DMS153 treated with DMSO at 0.1 percent for 48 hours (cell line): ENCODE data around the gene MYBPC3.

Experiments used
- DNase-seq: peaks from one replicate; lab custom pipeline; 2025; ENCODE audit not compliant: unreplicated experiment; lab: John Stamatoyannopoulos, UW

The MYBPC3 gene

DNA sequence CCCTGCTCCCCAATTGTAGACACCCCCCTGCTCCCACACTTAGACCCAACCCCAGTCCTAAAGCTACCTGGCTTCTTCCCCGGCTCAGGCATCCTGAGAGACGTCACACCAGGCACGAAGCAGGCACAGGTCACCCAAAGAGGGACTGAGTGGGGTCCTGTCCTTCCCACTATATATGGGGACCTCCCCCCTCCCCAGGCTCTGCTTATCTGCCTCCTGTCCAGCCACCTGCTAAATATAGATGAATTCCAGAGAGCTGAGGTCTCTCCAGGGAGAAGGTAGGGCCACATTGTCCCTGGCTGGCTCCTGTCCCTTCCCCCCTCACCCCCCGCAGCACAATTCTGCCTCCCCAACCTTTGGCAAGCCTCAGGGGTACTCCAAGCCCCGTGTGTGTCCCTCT lies at the start of gene MYBPC3:
Gene MYBPC3 (minus strand): TSS at position 147 of the 400 bp plus-strand sequence. CDS start 55 bp downstream, at position 92.
- DNase-seq: no peak

DNA sequence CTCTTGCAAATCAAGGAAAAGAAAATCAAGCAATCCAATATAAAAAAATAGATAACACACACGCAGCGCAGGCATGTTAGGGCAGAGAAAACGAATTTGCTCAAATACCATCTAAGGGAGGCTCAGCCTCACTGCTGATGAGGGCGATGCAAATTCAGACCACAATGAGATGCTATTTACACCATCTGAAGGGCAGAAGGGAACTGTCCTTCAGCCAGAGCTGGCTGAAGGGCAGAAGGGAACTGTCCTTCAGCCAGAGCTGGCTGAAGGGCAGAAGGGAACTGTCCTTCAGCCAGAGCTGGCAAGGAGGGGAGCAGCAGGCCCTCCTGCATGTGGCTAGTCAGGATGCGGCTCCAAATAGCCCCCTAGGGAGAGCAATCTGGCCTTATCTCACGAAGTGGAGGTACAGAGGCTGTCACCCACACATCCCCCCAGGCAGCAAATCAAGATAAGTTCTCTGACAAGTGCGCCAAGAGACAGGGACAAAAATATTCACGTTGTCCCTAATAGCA lies 48.3 kb upstream of the MYBPC3 start:
- no peak for DNase-seq

DNA sequence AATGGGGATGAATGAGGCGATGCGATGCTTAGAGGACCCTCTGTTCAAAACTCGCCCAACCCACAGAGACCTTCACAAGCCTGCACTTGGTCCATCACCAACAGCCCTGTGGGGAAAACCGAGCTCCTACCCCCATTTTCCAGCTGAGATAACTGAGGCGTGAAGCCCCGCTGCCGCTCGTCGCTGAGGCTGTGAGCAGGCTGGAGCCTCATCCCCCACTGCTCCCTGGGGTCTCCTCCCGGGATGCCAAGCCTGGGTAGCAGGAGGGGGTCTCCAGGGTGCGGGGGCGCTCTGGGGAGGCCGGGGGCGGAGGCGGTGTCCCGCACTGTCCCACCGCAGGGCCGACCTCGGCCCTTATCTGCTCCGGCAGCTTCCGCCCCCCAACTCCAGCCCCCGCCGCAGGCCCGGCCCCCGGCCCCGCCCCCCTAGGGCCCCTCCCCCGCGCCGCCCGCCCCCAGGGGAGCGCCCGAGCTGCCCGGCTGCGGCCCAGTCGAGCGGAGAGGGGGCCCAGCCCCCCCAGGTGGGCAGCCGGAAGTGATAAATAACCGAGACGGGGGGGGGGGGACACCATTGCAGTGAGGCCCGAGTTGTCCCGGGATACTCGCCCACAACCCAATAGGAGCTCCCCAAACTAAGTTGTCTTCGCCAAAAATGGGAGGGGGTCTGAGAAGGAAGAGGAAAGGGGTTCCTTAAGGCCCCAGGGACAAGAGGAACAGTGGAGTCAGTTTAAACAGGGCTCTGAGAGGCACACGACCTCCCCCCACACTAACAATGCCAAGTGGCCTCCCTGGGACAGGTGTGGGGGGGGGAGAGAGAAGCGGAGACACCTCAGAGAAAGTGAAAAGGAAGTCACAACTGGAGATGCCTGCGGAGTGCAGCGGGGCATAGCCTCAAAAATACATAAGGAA lies 47.6 kb upstream of the MYBPC3 start:
- no peak for DNase-seq

DNA sequence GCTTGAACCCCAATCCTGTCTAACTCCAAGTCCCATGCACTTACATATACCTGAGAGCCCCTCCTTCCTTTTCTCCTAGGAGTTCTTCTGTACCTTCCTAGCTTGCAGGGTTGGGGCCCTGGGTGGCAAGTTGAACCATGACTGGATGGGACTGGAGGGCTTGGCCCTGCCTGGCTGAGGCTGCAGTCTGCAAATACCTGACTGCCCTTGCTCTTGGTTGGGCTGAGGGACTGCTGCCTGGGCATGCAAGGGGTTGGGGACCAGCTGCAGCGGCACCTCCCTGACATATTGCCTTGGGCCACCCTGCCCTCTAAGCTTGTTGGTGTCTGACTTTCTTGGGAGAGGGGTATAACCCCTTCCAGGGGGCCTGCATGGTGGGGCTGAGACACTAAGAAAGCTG lies 46.0 kb upstream of the MYBPC3 start:
- DNase-seq: no peak

DNA sequence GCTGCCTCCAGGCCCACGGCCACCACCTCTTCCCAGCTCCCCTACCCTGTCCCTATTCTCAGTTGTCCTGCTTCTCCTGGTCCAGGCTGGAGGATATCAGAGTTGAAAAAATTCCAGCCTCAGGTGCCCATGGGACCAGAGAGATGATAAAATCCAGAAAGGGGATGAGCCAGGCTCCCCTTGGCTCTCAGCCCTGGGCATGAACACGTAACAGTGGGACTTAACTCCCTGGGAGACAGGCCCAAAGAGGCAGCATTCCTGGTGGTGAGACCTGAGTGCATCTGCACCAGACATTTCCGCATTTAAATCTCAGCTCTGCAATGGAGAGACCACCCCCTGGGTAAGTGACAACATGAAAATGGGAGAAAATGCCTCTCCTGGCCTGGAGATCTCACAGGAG lies 45.5 kb upstream of the MYBPC3 start:
- no peak for DNase-seq

DNA sequence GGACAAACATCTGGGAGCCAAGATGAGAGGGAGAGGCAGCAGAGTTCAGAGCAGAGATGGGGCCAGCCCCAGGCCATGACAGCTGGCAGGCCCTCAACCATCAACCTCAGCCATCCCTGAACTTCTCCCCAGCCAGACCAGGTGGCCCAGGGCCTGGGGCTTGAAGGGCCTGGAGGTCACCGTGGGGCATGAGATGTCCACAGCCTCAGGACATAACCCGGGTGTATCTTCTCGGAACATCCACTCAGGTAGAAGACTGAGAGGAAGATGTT lies 43.5 kb upstream of the MYBPC3 start:
- DNase-seq: no peak

DNA sequence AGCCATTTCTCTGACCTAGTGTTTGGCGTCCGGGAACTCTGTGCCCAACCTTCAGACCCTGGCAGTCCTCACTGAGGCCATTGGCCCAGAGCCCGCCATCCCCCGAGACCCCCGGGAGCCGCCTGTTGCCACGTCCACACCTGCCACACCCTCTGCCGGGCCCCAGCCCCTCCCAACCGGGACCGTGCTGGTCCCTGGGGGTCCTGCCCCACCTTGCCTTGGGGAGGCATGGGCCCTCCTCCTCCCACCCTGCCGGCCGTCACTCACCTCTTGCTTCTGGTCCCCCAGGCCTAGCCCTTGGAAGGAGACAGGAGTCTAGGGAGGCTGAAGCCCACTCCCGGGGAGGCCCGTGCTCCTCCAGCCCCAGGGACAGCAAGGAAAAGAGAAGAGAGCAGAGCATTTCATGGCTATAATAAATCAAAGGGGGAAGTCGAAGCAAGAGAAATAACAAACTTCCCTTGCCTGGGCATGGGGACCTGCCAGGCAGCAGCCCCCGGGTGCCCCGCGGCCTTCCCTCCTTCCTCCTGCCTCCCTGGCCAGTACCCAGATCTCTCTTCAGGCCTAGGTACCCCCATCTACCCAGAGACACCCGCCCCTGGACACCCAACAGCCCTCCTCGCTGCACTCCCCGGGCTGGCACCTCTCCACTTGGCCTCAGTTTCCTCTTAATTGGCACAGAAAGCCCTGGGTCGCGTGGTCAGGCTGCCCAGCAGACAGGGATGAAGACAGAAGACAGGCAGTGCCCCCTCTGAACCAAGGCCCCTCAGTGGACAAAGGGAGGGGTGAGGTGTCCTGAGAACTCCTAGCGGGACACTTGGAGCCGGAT lies 42.9 kb upstream of the MYBPC3 start:
- no peak for DNase-seq

DNA sequence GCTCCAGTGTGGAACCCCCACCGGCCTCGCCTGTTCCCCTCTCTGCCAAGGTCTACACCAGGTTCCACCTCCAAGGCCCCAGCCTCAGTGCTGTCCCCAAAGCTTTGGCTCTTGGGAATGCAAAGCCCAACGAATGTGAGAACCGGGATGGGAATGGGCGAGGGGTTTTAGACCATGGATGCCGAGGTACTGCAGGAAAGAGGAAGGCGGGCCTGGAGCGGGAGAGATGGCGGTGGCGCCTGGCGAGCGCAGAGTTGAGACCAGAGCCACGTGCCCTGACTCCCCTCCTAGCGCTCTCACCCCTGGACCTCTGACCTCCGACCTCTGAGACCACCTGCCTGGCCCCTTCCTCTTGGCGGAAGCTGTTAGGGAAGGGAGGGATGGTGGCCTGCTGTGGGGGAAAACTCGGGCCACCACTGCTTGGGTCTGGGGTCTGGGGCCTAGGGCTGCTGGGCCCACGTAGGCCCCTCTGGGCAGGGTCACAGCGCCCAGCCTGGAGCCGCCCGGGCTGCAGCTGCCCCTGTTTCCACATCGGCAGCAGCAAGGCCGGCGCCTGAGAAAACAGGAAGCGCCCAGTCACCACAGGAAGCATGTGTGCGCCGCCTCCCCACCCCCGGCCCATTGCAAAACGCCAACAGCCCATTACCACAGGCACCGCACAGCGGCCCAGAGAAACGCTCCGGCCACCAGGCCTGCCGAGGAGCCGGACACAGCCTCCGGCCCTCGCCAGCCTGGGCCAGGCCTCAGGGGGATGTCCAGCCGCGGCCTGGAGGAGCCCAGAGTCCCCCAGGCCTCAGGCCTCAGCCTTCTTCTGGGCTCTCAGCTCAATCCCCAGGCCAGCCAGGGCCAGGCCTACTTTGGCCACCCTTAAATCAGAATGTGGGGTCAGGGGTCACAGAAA lies 42.1 kb upstream of the MYBPC3 start:
- DNase-seq: no peak

DNA sequence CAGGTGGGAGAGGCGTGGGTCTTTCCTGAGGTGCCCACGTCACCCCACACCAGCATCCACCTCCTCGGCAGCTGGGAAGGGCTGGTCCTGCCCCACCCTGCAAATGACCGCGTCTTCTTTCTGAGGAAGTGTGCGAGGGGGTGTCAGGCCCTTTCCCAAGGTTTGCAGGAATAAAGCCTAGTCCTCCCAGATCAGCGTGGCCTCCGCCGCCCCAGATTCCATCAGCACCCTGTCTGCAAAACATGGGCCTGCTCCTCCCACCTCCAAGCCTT lies 41.5 kb upstream of the MYBPC3 start:
- DNase-seq: no peak

DNA sequence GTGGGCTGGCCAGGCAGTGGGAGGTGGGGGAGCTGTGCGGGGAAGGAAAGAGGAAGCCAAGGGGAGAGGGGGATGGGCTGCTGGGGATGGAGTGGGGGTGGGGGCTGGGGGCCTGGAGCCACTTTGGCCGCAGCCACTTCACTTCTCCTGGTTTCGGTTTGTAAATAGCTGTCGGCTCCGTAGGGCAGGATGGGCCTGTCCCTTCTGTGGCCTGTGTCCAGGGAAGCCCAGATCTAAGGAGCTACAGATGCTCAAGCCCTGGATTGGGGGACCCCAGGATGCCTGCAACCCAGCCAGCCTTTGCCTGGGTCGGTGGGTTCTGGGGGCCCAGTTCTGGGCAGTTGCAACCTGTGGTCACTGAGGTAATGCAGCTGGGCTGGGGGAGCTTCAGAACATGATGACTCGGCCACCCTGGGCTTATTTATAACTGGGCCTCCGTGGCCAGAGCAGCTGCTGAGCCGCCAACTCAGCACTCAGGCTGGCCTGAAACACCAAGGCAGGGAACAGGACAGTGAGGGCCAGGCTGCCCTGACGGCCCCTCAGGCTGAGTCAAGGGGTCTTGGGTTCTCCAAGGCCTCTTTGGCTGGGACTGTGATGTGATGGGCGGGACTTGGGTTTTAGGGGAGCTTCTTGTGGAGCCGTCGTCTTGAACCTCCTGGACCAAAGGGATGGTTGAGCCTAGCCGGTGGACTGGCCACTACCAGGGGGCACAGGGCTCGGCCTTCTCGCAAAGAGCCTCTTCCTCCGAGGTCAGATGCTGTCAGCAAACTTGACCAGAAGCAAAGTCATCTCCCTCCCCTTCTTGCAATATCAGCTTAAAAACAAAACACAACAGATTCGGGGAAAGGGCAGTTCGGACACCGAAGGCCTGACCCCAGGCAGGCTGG lies 40.9 kb upstream of the MYBPC3 start:
- DNase-seq: no peak

DNA sequence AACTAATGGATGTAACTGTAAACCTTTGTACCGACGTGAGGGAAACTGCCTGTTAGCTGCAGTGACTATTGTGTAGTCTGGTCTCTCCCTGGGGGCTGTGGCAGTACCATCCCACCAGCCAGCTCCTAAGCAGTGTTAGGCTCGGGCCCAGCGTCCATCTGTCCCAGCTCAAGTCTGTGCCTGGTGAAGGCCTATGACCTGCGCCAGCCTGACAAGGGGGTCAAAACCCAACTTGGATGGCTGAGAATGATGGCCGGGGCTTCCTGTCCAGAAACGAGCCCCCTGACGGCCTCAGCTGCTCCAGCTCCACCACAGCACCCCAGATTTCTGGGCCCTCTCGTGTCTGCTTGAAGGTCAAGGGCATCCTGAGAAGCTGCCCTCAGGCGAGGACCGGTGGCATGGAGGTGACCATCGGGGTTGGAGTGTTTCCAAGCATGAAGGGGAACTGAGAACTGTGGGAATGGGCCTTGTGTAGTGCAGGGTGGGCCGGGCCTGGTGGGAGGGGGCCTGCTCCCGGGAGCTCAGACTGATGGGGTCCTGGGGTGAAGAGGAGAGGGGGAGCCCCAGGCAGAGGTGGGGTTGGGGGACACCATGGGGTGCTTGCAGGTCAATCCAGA lies 40.2 kb upstream of the MYBPC3 start:
- DNase-seq: no peak

DNA sequence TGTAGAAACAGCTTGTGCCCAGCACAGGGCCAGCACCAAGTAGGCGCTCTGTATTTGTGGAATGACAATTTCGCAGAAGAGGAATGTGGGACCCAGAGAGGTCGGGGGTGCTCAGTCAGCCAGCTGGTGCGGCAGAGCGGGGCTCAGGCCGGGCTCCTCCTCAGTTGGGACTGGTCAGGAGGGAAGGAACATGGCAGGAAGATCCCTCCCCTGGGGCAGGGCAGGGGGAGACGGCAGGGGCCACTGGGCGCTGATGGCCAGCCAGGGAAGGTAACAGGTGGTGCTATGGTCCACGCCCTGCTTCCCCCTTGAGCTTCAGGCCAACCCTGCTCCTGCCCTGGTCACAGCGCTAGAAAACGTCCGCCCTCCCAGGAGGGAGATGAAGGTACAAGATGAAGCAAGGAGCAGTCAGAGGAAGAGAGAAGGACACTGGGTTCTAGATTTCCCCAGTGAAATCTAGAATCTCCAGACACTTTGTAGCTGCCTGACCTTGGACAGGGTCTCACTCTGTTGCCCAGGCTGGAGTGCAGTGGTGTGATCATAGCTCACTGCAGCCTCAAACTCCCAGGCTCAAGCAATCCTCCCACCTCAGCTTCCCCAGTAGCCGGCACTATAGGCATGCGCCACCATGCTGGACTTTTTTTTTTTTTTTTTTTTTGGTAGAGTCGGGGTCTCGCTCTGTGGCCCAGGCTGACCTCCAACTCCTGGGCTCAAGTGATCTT lies 39.4 kb upstream of the MYBPC3 start:
- no peak for DNase-seq

DNA sequence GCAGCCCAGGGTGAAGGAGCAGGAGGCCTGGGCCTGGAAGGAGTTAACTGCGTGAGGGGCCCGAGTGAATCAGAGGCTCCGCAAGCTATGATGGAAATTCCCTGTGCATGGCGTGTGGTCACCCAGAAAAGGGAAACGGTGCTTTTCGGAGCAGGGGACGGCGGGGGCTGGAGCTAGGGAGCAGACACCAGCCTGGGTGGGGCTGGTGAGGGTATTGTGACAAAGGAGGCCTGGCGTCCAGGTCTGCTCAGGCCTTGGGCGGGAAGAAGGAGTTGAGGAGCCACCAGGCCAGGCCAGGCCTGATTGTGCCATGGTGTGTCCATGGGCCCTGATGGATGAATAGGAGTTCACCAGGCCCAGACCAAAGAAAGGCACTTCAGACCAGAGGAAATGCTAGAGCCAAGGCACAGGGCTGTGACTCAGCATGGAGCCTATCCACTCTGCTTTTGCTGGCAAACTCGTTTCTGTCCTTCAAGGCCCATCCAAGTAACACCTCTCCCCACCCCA lies 38.6 kb upstream of the MYBPC3 start:
- no peak for DNase-seq

DNA sequence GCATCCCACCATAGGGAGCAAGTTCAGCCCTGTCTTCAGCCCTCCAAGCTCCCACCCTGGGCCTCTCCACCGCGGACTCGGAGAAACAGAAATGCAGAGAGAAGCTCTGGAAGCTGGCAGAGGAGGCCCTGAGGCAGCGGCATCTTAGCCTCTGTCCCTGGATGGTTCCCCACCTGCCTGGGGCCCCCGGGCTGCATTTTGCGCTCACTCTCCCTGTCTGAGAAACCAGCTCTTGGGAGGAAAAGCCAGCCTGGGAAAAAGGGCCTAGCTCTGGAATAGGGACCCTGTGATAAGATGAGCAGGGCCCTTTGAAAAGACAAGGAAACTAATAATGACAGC lies 37.9 kb upstream of the MYBPC3 start:
- no peak for DNase-seq

DNA sequence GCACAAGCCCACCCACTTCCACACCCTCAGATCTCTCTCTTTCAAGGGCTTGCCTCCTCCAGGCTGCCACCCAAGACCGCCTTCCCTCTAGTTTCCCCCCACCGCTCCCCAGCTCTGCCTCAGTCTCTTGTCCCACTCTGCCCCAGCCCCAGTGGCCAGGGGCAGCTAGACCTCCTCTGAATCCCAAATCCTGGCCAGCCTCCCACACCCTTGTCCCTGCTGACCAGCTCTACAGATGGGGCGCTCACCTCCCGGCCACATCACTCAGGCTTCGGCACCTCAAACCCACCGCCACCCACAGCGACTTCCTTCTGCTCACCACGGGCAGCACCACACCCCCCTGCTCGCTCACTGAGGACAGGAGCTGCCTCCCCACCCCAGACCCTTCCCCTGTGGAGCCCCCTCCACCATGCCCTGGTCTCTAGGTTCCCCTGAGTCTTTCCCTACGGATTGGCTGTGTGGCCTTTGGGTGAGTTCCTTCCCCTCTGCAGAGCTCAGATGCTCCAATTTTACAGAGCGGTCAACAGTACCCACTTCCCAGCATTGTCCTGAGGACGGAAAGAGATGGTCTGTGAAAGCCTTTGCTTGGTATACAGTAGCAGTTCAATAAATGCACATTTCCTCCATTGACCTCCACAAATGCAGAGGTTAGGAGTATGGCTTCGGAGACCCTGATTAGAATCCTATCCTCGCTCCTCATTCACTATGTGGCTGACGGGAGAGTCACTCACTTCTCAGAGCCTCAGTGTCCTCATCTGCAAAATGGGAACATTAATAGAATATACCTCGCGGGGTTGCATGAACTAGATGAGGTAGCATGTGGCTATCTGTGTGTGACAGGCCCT lies 37.3 kb upstream of the MYBPC3 start:
- DNase-seq: no peak

DNA sequence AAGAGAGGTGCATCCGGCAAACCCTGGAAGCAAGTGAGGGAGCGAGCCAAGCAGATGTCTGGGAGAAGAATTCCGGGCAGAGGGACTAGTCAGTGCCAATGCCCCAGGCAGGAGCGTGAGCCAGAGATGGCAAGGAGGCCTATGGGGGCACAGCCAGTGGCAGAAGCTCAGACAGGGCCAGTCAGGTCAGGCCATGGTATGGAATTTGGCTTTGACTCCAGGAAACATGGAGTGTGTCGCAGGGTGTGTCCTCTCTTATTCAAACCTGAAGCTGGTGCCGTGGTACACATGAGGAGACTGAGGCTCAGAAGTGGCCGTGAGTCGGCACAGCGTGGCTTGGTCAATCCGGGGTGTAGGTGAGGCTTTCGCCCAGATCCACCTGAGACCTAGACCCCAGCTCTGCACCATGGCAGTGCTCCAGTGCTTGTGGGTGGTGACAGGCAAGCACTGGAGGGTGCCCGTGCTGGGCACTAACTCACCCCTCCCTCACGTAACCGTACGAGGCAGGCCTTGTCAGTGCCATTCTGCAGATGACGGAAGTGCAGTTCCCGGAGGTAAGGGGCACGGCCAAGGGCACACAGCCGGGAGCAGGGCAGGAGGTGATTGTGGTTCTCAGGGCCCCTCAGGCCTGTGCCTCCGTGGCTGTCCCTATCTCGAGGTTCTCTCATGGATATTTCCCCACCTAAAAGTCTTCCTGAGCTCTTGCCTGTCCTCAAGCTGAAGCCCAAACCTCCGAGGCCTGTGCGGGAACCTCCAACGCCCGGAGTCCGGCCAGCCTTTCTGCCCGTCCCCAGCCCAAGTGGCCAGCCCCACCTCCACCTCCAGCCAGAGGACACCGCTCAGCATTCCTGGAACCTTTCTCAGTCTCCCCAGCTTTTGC lies 36.4 kb upstream of the MYBPC3 start:
- DNase-seq: no peak

DNA sequence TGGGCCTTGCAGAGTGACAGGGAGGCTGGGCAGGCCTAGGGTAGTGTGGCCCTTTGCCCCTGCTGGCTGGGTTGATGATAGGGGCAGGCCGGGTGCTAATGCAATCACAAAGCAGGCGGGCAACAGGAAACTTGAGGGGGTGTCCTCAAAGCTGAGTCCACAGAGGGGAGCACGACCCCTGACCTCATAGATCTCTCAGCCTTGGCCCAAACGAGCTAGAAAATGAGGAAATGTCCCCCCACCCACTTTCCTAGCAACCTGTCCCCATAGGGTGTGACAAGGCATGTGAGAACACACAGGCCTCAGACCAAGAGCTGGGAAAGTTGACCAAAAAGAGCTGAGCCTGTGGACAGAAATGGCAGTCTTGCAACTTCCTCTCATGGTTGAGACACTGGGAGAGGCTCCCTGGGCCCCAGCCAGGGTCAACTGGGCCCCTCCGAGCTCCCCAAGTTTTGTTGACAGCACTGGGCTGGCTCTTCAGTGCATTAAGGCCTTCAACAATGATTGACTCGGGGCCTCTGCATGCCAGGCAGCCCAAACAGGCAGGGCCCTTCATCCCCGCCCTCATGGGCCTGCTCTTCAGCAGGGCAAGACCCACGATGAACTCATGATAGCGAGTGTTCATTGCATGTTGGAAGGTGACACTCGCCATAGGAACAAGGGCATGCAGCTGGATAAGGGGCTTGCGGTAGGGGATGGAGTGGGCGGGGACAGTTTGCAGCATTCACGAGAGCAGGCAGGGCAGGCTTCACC lies 35.6 kb upstream of the MYBPC3 start:
- no peak for DNase-seq
